Measurements from ENCODE around the gene SERP1.
A peak's percentile ranks its signal among the peaks of the same experiment; 100 is the strongest.

The SERP1 gene

GRCh38 chr3:150546226-150547044 is at the start of gene SERP1, which contains the start of gene EIF2A:
Gene SERP1, minus strand, starts transcription at chr3:150546496. Its CDS starts 361 bp downstream, at chr3:150546135.
Gene EIF2A, plus strand, starts transcription at chr3:150546787. Its CDS starts 16 bp downstream, at chr3:150546803.
- DNase-seq (ENCODE audit: low spot score): peak; percentile 98

- DNase-seq (ENCODE audit: low spot score): no peak
Observed at GRCh38 chr3:150594150-150594549, 47.9 kb upstream of the SERP1 start.

- DNase-seq (ENCODE audit: low spot score): no peak
Observed at GRCh38 chr3:150589759-150590158, 43.5 kb upstream of the SERP1 start.

- no peak for DNase-seq (ENCODE audit: low spot score)
Observed at GRCh38 chr3:150588027-150588830, 41.9 kb upstream of the SERP1 start.

- DNase-seq (ENCODE audit: low spot score): no peak
Observed at GRCh38 chr3:150583028-150583427, 36.7 kb upstream of the SERP1 start.

GRCh38 chr3:150582620-150583019 is 36.3 kb upstream of the SERP1 start:
- no peak for DNase-seq (ENCODE audit: low spot score)

- no peak for DNase-seq (ENCODE audit: low spot score)
Observed at GRCh38 chr3:150581174-150581573, 34.9 kb upstream of the SERP1 start.

- no peak for DNase-seq (ENCODE audit: low spot score)
Observed at GRCh38 chr3:150577855-150578254, 31.6 kb upstream of the SERP1 start.

GRCh38 chr3:150567328-150567727 is 21.0 kb upstream of the SERP1 start:
- no peak for DNase-seq (ENCODE audit: low spot score)

- DNase-seq (ENCODE audit: low spot score): no peak
Observed at GRCh38 chr3:150564243-150564642, 17.9 kb upstream of the SERP1 start.

GRCh38 chr3:150557725-150558124 is 11.4 kb upstream of the SERP1 start:
- no peak for DNase-seq (ENCODE audit: low spot score)

- DNase-seq (ENCODE audit: low spot score): no peak
Observed at GRCh38 chr3:150556792-150557191, 10.5 kb upstream of the SERP1 start.

GRCh38 chr3:150555859-150556436 is 9.7 kb upstream of the SERP1 start:
- no peak for DNase-seq (ENCODE audit: low spot score)

GRCh38 chr3:150547045-150547741 is 897 bp upstream of the SERP1 start:
- no peak for DNase-seq (ENCODE audit: low spot score)

GRCh38 chr3:150545419-150546225 is 674 bp downstream of the SERP1 start:
- DNase-seq (ENCODE audit: low spot score): peak; percentile 7

GRCh38 chr3:150544726-150545125 is 1.6 kb downstream of the SERP1 start:
- DNase-seq (ENCODE audit: low spot score): no peak

- peak; percentile 18 for DNase-seq (ENCODE audit: low spot score)
Observed at GRCh38 chr3:150544041-150544440, 2.3 kb downstream of the SERP1 start.

- no peak for DNase-seq (ENCODE audit: low spot score)
Observed at GRCh38 chr3:150543531-150543930, 2.8 kb downstream of the SERP1 start.

GRCh38 chr3:150543128-150543527 is 3.2 kb downstream of the SERP1 start:
- DNase-seq (ENCODE audit: low spot score): no peak

GRCh38 chr3:150540991-150541390 is 5.3 kb downstream of the SERP1 start:
- DNase-seq (ENCODE audit: low spot score): no peak

- DNase-seq (ENCODE audit: low spot score): no peak
Observed at GRCh38 chr3:150540297-150540696, 6.0 kb downstream of the SERP1 start.

Measured in AG20443 (cell line).